GM18909 (cell line): ENCODE measurements around the gene SNRNP25.
"Not testable (repeated sequence)": the region's sequence is repeated elsewhere in the genome, so short reads cannot be mapped to it uniquely, and the experiment has no call there.

Experiments
- ATAC-seq: cut with Tn5 transposase; IDR thresholded peaks from one replicate; pipeline ENCODE4 v1.9.1; 2021; ENCODE audit warnings: mild to moderate bottlenecking; ENCODE audit not compliant: unreplicated experiment, poor library complexity

The SNRNP25 gene

DNA sequence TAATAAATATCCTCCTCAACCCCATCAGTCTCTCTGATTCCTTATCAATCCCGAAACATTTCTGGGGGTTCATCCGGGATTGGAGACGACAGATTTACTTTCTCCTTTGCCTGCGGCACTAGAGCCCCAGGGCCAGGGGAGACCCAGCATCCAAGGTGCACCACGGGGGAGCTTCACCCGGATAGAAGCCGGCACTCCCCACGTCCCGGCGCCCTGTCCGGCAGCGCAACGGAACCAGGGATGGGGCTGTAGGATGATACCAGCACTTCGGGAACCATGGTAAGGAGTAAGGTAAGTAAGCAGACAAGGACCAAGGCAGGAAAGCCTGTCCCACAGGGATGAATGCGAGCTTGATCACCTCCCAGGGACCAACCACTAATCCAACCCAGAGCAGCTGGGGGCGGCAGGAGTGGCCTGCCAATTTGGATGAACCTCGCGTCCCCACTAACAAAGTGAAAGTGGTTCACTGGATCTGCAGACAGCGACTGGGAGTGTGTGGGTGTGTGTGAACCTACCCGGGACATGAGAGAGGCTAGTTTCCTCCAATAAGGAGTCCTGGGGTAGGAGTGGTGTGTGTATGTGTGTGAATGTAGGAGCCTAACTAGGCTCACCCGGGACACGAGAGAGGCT, 12.1 kb upstream of the SNRNP25 start:
- ATAC-seq: no peak

DNA sequence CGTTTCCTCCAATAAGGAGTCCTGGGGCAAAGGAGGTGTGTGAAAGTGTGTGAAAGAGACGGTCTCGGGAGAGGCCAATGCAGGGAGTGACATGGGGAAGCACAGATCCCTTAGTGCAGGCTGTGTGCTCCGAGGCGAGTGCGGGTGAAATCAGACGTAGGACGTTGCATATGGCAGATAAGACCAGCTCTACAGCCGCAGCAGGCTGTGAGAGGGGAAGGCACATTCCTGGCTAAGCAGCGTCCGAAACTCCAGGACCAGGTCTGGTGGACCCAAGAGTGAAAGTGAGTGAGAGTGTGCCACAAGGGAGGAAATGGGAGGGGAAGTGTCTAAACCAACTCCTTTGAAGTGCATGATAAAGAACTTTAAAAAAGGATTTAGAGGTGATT, 11.6 kb upstream of the SNRNP25 start:
- no peak for ATAC-seq

DNA sequence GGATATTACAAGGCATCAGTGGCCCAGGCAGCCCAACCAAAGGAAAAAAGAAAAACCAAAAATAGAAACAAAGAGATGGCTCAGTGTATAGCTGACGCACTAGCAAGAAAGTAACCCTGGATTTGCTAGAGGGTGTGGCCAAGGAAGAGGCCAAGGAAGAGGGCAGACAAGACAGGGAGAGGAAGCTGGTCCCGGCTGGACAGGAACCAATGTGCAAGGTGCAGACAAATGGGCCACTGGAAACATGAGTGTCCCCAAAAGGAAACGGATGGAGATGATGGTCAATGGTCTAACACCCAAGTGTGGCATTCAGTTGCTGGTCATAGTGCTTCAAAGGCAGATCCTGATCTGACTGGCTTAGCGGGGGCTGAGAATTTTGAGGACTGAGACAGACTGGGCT, 10.9 kb upstream of the SNRNP25 start:
- ATAC-seq: no peak

DNA sequence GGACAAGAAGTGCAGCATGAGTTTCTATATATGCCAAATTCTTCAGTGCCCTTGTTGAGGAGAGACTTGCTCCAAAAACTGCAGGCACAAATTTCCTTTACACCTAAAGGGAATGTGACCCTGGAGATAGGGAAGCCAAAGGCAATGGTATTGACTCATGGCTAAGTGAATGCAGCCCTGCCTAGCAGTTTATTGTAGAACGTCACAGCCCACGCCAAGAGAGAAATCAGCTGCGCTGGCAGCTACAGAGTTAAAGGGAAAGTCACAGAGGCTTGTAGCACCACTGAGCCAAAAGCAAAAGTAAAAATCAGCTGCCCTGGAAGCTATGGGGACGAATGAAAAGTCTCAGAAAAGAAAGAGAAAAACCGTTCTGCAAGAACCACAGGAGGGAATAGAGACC, 10.3 kb upstream of the SNRNP25 start:
- ATAC-seq: no peak

DNA sequence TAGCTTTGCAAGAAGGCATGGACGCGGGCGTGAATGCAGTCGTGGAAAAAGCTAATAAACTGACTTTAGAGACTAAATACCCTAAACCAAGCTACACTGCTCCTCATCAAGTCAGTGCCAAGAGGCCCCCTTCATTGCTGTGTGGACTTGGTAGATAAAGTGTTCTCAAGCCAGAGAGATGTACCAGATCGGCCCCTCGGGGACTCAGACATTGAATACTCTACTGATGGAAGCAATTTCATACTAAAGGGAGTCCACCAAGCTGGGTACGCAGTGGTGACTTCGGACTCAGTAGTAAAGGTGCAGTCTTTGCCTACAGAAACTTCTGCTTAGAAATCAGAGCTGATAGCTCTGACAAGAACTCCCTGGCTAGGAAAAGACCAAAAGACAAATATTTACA, 9.0 kb upstream of the SNRNP25 start:
- no peak for ATAC-seq

DNA sequence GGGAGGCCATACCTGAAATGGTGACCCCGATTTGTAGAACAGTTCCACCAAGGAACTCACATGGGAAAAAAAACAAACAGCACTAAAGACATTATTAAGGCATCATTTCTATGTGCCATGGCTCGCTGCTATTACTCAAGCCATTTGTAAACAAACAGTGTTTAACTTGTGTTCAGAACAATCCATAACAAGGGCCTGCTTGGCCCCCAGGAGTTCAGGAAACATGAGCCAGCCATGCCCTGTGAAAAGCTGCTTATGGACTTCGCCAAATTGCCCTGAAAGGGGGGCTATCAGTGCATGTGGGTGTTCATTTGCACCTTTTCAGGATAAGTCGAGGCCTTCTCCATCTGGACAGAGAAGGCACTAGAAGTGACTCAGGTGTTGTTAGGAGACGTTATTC, 8.2 kb upstream of the SNRNP25 start:
- ATAC-seq: no peak

DNA sequence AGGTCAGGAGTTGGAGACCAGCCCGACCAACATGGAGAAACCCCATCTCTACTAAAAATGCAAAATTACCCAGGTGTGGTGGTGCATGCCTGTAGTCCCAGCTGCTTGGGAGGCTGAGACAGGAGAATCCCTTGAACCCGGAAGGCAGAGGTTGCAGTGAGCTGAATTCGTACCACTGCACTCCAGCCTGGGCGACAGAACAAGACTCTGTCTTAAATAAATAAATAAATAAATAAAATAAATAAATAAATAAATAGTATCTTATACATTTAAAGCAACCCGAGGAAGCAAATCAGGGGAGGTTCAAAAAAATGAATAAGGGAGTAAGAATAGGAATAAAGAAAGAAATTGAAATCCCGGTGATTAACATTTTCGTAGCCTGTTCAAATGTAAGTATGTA, 7.1 kb upstream of the SNRNP25 start:
- ATAC-seq: not testable (repeated sequence)

DNA sequence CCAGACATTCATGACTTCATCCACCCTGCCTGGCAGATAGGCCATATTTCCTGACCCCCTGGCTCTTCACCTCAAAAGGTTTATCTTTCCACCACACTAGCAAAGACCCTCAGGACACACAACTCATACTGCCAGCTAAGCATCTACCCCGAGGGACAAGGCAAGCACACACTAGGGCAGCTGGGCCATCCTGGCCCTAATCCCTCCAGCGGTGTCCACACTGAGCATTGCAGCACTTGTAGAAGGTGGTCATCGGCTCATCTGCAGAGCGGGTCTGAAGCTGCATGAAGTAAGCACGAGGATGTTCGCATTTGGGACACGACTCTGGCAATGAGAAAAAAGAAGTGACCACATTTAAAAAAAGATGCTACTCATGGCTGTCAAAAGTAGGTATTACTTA, 6.4 kb upstream of the SNRNP25 start:
- no peak for ATAC-seq

DNA sequence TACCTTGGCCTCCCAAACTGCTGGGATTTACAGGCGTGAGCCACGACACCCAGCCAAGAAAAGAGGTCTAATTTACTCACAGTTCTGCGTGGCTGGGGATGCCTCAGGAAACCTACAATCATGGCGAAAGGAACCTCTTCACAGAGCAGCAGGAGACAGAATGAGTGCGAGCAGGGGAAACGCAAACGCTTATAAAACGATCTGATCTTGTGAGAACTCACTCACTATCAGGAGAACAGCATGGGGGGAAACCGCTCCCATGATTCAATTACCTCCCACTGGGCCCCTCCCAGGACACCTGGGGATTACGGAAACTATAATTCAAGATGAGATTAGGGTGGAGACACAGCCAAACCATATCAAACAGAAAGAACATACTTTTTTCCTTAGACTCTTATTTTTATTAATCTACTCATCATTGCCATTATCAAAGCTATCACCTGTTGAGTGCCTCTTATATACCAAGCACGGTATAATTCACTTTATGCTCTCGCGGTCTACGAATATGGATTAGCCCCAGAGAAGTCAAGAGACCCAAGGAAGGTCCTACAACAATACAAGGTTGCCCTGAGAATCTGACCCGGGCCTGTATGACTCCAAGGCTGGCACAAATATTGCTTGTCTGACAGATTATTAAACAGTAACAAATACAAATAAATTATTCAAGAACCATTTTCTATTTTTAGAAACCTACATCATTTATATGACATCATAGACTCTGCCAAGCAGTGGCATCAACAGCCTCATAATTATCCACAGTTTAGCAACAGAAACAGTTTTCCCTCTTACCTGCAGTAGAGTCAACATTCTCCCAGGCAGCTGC, 2.6 kb upstream of the SNRNP25 start:
- no peak for ATAC-seq

DNA sequence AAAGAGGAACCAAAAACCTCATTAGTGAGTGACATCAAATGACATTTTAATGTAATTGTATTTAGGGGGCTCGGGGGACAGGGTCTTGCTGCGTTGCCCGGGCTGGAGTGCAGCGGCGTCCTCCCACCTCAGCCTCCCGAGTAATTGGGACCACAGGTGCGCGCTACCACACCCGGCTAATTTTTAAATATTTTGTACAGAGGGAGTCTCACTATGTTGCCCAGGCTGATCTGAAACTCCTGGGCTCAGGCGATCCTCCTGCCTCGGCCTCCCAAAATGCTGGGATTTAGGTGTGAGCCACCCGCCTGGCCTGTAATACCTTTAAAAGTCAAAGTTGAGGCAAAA, 581 bp downstream of the SNRNP25 start:
- no peak for ATAC-seq

DNA sequence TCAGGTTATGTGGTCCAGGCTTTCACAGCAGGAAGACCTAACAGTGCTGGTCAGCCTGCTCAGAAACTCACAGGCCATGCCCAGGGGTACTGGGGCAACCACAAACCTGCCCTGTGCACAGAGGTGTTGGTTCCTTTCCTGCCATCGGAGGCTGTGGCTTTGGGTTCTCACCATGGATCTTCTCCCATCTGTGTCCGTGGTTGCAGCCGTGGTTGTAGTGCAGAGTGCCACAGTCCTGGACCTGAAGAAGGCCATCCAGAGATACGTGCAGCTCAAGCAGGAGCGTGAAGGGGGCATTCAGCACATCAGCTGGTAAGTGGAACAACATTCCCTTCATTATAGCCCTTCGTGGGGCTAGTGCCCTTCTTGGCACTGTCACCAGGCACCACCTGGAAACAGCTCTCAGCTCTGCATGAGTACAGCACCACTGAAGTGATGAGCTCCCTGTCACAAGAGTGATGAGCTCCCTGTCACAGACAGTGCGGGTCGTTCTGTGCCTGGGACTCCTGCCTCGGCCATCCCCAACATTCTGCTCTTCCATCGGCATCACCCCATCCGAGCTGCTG, 2.0 kb downstream of the SNRNP25 start:
- ATAC-seq: no peak

DNA sequence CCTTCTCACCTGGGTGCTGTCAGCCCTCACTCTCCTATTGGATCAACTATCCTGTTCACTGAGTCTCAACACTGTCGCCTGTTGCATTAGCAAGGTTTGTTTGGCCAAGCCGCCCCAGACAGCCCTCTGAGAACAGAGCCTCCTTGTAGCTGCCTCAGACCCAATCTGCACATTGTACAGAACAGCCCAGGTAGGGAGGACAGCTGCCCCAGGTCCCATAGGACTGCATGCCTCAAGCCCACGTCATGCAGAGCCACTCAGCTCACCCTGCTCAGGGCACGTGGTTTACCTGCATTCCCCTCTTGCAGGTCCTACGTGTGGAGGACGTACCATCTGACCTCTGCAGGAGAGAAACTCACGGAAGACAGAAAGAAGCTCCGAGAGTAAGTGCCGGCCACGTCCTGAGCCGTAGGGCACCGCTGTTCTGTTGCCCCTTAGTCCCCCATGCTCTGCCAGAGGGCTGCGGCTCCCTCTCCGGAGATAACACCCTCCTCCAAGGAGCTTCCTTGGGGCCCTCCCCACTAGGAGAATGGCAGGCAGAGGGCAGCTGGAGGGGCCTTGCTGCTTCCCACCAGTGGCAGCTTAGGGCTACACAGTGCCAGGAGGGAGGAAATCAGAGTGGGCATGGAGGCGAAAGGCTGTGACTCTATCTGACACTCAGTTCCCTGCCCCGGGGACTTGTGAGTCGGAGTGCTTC, 2.8 kb downstream of the SNRNP25 start:
- no peak for ATAC-seq

DNA sequence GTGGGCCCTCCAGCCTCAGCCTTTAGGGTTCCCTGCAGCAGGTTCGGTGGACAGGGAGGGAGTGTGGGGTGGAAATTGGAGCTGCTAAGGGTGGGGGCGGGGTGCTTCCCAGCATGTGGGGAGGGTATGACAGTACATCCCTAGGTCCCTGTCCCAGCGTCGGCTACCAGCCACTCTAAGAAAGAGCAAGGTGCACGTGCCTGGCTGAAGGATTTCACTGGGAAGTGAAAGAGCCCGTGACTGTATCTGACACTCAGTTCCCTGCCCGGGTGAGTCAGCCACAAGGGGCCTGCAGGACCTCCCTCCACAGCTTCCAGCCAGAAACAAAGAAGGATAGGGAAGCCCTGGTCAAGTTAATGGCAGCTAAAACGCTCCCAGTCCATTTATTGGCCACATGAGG, 4.1 kb downstream of the SNRNP25 start:
- no peak for ATAC-seq

DNA sequence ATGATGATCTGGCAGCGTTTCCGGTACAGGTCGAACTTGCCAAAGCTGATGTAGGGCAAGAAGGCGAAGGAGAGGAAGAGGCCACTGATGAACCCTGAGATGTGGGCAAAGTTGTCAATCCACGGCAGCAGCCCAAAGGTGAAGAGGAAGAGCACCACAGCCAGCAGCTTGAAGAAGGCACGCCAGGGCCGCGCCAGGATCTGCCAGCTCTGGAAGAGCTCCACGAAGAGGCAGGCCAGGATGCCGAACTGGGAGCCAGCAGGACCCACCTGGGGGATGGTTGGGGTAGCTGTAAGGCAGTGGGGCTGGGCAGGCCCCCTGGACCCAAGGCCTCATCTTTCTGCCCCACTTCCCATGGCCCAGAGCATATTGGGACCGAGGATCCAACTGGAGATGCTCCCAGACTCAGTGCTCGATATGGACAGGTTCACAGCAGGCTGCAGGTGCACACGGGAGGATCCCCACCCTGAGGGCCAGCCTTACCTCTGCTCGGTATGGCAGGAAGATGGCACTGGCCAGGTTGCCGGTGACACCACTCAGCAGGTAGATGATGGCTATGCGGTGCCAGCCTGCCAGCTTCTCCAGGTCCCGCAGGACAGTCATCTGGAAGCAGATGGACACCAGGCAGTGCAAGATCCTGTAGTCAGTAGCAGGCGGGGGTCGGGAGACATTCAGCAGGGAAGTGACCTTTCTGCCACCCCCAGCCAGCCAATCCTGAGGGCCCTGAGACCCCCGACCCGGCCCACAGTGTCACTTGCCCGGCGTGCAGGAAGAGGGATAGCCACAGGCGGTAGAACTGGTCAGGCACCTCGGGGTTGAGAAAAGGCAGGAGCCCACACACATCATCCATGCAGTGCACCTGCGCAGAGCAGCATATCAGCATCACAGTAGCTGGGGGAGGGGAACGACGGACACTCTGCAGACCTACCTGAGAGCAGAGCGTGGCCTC, 5.1 kb downstream of the SNRNP25 start:
- ATAC-seq: no peak

DNA sequence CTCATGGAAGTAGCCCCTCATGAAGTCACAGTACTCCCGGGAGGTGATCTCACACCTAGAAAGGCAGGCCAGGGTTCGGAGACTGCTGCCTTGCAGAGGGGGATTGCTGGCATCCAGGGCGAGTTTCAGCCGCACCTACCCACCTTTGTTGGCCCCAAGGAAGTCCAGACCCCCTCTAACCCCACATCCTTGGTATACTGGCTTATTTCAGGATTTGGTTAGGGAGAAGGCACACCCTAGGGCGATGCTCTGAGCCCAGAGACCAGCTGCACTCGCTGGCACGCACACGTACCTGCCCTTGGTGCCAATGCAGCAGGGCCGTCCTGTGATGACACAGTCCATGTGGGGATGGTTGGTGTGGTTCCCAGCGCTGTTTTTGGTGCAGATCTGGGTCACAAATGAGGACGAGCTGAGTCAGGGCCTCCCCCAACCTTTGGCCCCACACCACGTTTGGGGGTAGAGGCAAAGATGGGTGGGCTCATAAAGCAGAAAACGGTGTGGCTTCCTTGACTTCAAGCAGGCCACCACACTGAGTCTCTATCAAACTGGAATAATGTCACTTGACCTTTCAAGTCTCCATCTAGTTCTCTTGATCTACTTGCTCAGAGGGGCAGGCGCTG, 5.9 kb downstream of the SNRNP25 start:
- no peak for ATAC-seq

DNA sequence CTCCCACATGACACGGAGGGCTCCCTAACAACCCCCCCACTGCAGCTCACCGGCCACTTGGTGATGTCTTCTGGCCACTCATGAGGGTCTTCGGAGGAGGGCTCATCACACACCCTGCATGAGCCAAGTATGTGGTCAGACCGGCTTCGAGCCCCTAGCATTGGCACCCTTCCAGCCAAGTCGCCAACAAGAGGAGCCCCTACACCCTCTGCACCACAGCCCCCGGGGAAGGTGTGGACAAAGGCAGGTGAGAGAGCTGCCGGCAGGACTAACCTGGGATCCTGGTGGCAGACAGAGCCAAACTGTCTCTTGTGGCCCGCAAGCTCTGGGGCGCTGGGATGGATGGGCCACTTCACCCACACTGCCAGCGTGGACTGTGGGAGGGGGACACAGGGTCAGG, 6.5 kb downstream of the SNRNP25 start:
- ATAC-seq: no peak

DNA sequence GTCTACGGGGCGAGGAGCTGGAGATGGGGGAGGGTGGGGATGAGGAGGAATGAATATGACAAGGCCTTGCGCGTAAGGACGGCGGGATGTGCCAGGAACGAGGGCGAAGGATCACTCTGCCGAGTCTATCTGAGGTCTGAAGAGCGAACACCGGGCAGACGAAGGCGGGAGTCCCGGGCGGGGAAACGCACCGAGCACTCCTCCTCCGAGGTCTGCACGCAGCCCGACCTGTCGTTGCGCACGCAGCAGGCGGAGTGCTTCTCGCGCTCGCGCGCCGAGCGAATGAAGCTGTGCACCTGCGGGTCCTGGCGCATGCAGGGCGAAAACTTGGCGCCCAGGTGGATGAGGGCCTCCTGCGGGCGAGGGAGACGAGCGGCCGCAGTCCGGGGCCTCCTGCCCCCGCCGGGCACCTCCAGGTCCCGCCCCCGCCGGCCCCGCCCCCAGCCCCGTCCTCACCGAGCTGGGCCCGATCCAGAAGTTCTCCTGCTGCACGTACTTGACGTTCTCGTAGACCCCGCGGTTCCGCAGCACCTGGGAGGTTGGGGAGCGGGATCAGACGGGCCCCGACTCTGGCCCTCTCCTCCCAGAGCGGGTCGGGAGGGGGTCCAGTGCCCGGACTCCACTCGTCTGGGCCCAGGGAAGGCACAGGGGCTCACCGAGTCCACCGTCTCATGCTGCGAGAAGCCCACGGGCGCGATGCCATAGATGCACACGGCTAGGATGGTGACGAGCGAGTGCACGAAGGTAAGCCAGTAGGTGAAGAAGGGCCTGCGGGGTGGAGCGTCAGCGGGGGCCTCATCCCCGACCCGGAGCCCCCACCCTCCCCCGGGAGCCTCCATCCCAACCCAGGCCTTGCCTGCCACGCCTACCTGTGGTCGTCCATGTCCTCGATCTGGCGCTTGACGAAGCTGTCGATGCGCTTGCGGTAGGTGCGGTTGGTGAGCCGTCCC, 7.6 kb downstream of the SNRNP25 start:
- no peak for ATAC-seq

DNA sequence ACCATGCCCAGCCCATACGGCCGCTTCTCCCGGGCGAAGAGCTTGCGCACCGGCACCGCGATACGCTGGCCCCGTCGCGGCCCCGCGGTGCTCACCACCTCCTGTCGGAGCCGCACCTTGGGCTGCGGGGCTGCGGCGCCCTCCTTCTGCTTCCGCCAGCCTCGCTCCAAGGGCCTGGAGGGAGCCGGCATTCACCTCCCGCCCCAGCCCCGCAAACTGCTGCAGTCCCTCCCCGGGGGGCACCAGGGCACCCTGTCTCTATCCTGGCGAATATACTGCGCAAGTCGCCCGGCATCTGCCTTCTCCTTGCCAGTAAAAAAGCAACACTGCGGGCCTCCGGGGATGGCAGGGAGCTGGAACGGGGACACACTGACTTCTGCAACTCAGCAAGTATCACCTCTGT, 8.3 kb downstream of the SNRNP25 start:
- no peak for ATAC-seq
